ENCODE results near the gene NAE1. TPM values are rescaled to one million over a fixed set of nuclear protein-coding genes. Genes with fewer than 3 reads are reported as not detected.

Gene NAE1
- polyA plus RNA-seq, 1 donor (not counting 4 experiments of a cell fraction or from before 2014, with no cell fraction given) = 113 TPM

DNA sequence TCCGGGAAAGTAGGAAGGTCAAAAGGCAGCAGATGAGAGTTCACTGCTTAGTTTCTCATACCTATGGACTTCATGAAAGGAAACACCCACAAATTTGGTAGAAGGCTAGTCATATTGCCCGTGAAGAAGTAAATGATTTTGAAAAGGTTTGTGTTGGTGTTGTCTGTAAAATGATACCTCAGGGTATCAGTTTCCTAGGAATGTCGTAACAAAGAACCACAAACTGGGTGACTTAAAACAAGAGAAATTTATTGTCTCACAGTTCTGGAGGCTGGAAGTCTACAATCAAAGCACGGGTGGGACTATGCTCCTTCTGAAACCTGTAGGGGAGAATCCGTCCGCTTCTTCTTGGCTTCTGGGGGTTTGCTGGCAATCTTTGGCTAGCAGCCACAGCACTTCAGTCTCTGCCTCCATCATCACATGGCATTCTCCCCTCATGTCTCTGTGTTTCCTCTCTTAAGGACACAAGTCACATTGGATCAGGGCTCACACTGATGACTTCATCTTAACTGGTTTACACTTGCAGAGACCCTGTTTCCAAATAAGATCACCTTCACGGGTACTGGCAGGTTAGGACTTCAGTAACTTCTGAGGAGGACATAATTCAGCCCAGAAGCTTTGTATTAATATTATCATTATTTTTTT lies 2.0 kb upstream of the NAE1 start:
- Histone ChIP-seq H3K27ac (ENCODE audit: control insufficient read depth, insufficient read depth, low read length) (no peak overlapping the region), H3K4me2 (ENCODE audit: control insufficient read depth, extremely low read depth, insufficient read depth, low read depth, low read length) (no peak overlapping the region), H3K27me3 (ENCODE audit: control insufficient read depth, extremely low read depth, insufficient read depth, low read length) (no peaks in the 10 kb centered on the region), H2AFZ (ENCODE audit: control insufficient read depth, low read length) (peak overlapping the region; percentile 63), H3K4me3 (ENCODE audit: control insufficient read depth in 2 of 3, extremely low read depth in 1 of 3, insufficient read depth in 2 of 3, low read depth in 1 of 3, low read length in 3 of 3) (no peak overlapping the region), H3K9me3 (ENCODE audit: control insufficient read depth, low read depth, low read length) (no peaks in the 10 kb centered on the region), H3K4me1 (ENCODE audit: control insufficient read depth, extremely low read depth, insufficient read depth, low read length) (peaks cover 21% of the 10 kb centered on the region), H3K9me1 (ENCODE audit: control insufficient read depth, extremely low read depth, insufficient read depth, low read length) (no peaks in the 10 kb centered on the region), H3K36me3 (ENCODE audit: control insufficient read depth in 2 of 2, extremely low read depth in 1 of 2, insufficient read depth in 2 of 2, low read length in 2 of 2) (peaks cover 1 to 7% of the 10 kb centered on the region in 2 experiments), H4K20me1 (ENCODE audit: control insufficient read depth, extremely low read depth, insufficient read depth, low read length) (peaks cover 2% of the 10 kb centered on the region), H3K79me2 (ENCODE audit: control insufficient read depth, insufficient read depth, low read length) (peaks cover 28% of the 10 kb centered on the region), H3K9ac (ENCODE audit: control insufficient read depth, extremely low read depth, insufficient read depth, low read length) (no peak overlapping the region)
- dilution Hi-C loops (cut with MboI; ENCODE audit: extremely low pct_ligation_motif_present, low sequenced_read_pairs) = no loop called here
- no peak for TF ChIP-seq EZH2 (IDR thresholded peaks at IDR 0.05; ENCODE audit: low read length)
- TF ChIP-seq, protein P1, sequence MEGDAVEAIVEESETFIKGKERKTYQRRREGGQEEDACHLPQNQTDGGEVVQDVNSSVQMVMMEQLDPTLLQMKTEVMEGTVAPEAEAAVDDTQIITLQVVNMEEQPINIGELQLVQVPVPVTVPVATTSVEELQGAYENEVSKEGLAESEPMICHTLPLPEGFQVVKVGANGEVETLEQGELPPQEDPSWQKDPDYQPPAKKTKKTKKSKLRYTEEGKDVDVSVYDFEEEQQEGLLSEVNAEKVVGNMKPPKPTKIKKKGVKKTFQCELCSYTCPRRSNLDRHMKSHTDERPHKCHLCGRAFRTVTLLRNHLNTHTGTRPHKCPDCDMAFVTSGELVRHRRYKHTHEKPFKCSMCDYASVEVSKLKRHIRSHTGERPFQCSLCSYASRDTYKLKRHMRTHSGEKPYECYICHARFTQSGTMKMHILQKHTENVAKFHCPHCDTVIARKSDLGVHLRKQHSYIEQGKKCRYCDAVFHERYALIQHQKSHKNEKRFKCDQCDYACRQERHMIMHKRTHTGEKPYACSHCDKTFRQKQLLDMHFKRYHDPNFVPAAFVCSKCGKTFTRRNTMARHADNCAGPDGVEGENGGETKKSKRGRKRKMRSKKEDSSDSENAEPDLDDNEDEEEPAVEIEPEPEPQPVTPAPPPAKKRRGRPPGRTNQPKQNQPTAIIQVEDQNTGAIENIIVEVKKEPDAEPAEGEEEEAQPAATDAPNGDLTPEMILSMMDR (optimal IDR thresholded peaks at IDR 0.05 in 1 of 3, IDR thresholded peaks at IDR 0.05 in 1 of 3, conservative IDR thresholded peaks at IDR 0.05 in 1 of 3; ENCODE audit: extremely low read depth in 1 of 3, insufficient read depth in 2 of 3, low read length in 3 of 3) = no peak
- no peak for DNase-seq (ENCODE audit: low read depth, low spot score)
- no peak for FAIRE-seq

DNA sequence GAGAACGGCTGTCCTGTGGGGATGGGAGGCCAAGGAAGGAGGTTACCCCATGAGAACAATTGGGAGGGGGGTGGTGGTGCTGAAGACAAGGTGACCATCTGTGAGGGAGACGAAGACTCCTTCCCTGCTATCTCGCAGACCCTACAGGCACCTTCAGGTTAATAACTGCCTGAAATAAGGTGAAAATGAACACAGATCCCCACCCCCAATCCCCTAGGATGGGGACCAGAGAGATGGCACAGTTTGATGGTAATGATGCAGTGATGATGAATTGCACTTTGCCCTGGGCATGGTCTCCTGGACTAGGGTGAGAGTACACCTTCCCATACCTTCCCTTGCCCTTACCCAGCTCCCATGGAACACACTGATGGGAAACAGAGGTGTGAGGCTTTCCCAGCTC lies 1.4 kb upstream of the NAE1 start:
- DNase-seq (ENCODE audit: low read depth, low spot score) (no peak), FAIRE-seq (no peak)
- TF ChIP-seq, protein P1 (optimal IDR thresholded peaks at IDR 0.05 in 1 of 3, IDR thresholded peaks at IDR 0.05 in 1 of 3, conservative IDR thresholded peaks at IDR 0.05 in 1 of 3; ENCODE audit: extremely low read depth in 1 of 3, insufficient read depth in 2 of 3, low read length in 3 of 3) = no peak
- no peak for TF ChIP-seq EZH2 (IDR thresholded peaks at IDR 0.05; ENCODE audit: low read length)
- dilution Hi-C loops (cut with MboI; ENCODE audit: extremely low pct_ligation_motif_present, low sequenced_read_pairs) = no loop called here
- H3K9me3 ChIP-seq (ENCODE audit: control insufficient read depth, low read depth, low read length) = no peaks in the 10 kb centered on the region
- no peaks in the 10 kb centered on the region for H3K27me3 ChIP-seq (ENCODE audit: control insufficient read depth, extremely low read depth, insufficient read depth, low read length)
- H3K9ac ChIP-seq (ENCODE audit: control insufficient read depth, extremely low read depth, insufficient read depth, low read length) = no peak overlapping the region
- peaks cover 3 to 10% of the 10 kb centered on the region in 2 experiments for H3K36me3 ChIP-seq (ENCODE audit: control insufficient read depth in 2 of 2, extremely low read depth in 1 of 2, insufficient read depth in 2 of 2, low read length in 2 of 2)
- peaks cover 21% of the 10 kb centered on the region for H3K4me1 ChIP-seq (ENCODE audit: control insufficient read depth, extremely low read depth, insufficient read depth, low read length)
- H3K4me2 ChIP-seq (ENCODE audit: control insufficient read depth, extremely low read depth, insufficient read depth, low read depth, low read length) = no peak overlapping the region
- H2AFZ ChIP-seq (ENCODE audit: control insufficient read depth, low read length) = no peak overlapping the region
- H3K9me1 ChIP-seq (ENCODE audit: control insufficient read depth, extremely low read depth, insufficient read depth, low read length) = no peaks in the 10 kb centered on the region
- H3K79me2 ChIP-seq (ENCODE audit: control insufficient read depth, insufficient read depth, low read length) = peaks cover 31% of the 10 kb centered on the region
- H3K27ac ChIP-seq (ENCODE audit: control insufficient read depth, insufficient read depth, low read length) = no peak overlapping the region
- H4K20me1 ChIP-seq (ENCODE audit: control insufficient read depth, extremely low read depth, insufficient read depth, low read length) = peaks cover 2% of the 10 kb centered on the region
- no peak overlapping the region for H3K4me3 ChIP-seq (ENCODE audit: control insufficient read depth in 2 of 3, extremely low read depth in 1 of 3, insufficient read depth in 2 of 3, low read depth in 1 of 3, low read length in 3 of 3)

Measured in keratinocyte (primary cell).